Progenitor cell of endocrine pancreas (in vitro differentiated cells): ENCODE measurements around the gene WTIP. TPM values are rescaled to one million over a fixed set of nuclear protein-coding genes. Genes with fewer than 3 reads are reported as not detected.
"Not testable (repeated sequence)": the region's sequence is repeated elsewhere in the genome, so short reads cannot be mapped to it uniquely, and the experiment has no call there.

Experiments used
- DNase-seq: peaks from one replicate; pipeline ENCODE4 v3.0.0; 2021; ENCODE audit warnings: low spot score; ENCODE audit not compliant: unreplicated experiment
- H3K27ac Mint-ChIP-seq: 2 replicates; pipeline ENCODE4 v1.8.0; 2021; ENCODE audit warnings: mild to moderate bottlenecking, moderate library complexity, mixed read lengths
- H3K27me3 Mint-ChIP-seq: 2 replicates; pipeline ENCODE4 v1.8.0; 2021; ENCODE audit warnings: mixed read lengths
- H3K36me3 Mint-ChIP-seq: 2 replicates; pipeline ENCODE4 v1.8.0; 2022; ENCODE audit warnings: mixed read lengths; ENCODE audit not compliant: insufficient read depth
- H3K4me1 Mint-ChIP-seq: 2 replicates; pipeline ENCODE4 v1.8.0; 2021; ENCODE audit warnings: low read depth, mixed read lengths
- H3K4me3 Mint-ChIP-seq: 2 replicates; pipeline ENCODE4 v1.8.0; 2021; ENCODE audit warnings: low read depth, mild to moderate bottlenecking, moderate library complexity, mixed read lengths
- H3K9me3 Mint-ChIP-seq: 2 replicates; pipeline ENCODE4 v1.8.0; 2021; ENCODE audit warnings: low read depth, mixed read lengths
- CTCF ChIP-seq: fragments of 200-600 bp; sonication (generic); IDR thresholded peaks from one replicate; pipeline ENCODE4 v1.5.0; 2021; ENCODE audit warnings: antibody characterized with exemption, mild to moderate bottlenecking; ENCODE audit not compliant: unreplicated experiment
- total RNA-seq: library from RNA; stranded (reverse); gene quantifications from 2 replicates; pipeline ENCODE4 v1.2.1, GENCODE V29; 2021

WTIP gene
- total RNA-seq, 1 donor from 2014 or later = 24.4 TPM

GRCh38 chr19:34475026-34475974, 6.3 kb upstream of the WTIP start:
- no peaks in the 10 kb centered on the region for H3K9me3 Mint-ChIP-seq
- no peak overlapping the region for H3K4me3 Mint-ChIP-seq
- no peak overlapping the region for H3K27ac Mint-ChIP-seq
- TF ChIP-seq CTCF = no peak
- H3K27me3 Mint-ChIP-seq = no peaks in the 10 kb centered on the region
- no peak for DNase-seq
- no peaks in the 10 kb centered on the region for H3K4me1 Mint-ChIP-seq
- H3K36me3 Mint-ChIP-seq = peaks cover 14% of the 10 kb centered on the region

GRCh38 chr19:34475975-34476594, 5.5 kb upstream of the WTIP start:
- no peak for TF ChIP-seq CTCF
- no peak for DNase-seq
- Mint-ChIP-seq H3K36me3 (peaks cover 12% of the 10 kb centered on the region), H3K27ac (no peak overlapping the region), H3K27me3 (peaks cover 2% of the 10 kb centered on the region), H3K9me3 (no peaks in the 10 kb centered on the region), H3K4me1 (peaks cover 2% of the 10 kb centered on the region), H3K4me3 (no peak overlapping the region)

- H3K27me3 Mint-ChIP-seq, H3K4me1 Mint-ChIP-seq, DNase-seq, H3K36me3 Mint-ChIP-seq, H3K4me3 Mint-ChIP-seq, H3K9me3 Mint-ChIP-seq, H3K27ac Mint-ChIP-seq: not testable (repeated sequence)
These were observed 3.1 kb upstream of the WTIP start for GRCh38 chr19:34478496-34478895.

- peaks cover 5% of the 10 kb centered on the region for H3K27me3 Mint-ChIP-seq
- TF ChIP-seq CTCF = no peak
- H3K36me3 Mint-ChIP-seq = no peaks in the 10 kb centered on the region
- H3K27ac Mint-ChIP-seq = no peak overlapping the region
- H3K4me3 Mint-ChIP-seq = no peak overlapping the region
- DNase-seq = no peak
- H3K9me3 Mint-ChIP-seq = no peaks in the 10 kb centered on the region
- H3K4me1 Mint-ChIP-seq = peaks cover 8% of the 10 kb centered on the region
These were observed 2.2 kb upstream of the WTIP start for GRCh38 chr19:34479396-34479795.

- Mint-ChIP-seq H3K27ac (peak overlapping the region; percentile 73), H3K4me1 (peaks cover 8% of the 10 kb centered on the region), H3K36me3 (no peaks in the 10 kb centered on the region), H3K4me3 (peak overlapping the region; percentile 63), H3K9me3 (no peaks in the 10 kb centered on the region), H3K27me3 (peaks cover 5% of the 10 kb centered on the region)
- no peak for DNase-seq
- no peak for TF ChIP-seq CTCF
These were observed 1.1 kb upstream of the WTIP start for GRCh38 chr19:34480491-34480890.
